Measurements from ENCODE around the gene NDE1.
"Not testable (repeated sequence)": the region's sequence is repeated elsewhere in the genome, so short reads cannot be mapped to it uniquely, and the experiment has no call there.

NDE1 gene

DNA sequence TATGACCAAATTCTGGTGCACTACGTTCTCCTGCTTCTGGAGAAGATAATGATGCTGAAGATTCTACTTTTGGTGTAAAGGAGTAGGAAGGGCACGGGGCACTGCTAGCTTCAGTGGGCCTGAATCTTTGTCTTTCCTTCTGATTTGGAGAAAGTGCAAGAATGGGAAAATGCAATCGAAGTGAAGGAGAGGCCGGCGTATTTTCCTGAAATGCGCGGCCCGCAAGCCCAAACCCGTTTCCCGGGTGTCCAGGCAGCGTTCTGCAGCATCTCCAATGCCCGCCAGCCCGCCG, 372 bp upstream of the NDE1 start:
- TF ChIP-seq JUND (IDR thresholded peaks at IDR 0.05; ENCODE audit: low read depth): no peak
- peak in 1 of 2 experiments; percentile 21 for DNase-seq (ENCODE audit: low read depth in 1 of 2, low spot score in 1 of 2)
- in situ Hi-C loops (cut with HindIII; ENCODE audit: low pct_unique_long_range_greater_than_20kb, low sequenced_read_pairs): no loop called here

DNA sequence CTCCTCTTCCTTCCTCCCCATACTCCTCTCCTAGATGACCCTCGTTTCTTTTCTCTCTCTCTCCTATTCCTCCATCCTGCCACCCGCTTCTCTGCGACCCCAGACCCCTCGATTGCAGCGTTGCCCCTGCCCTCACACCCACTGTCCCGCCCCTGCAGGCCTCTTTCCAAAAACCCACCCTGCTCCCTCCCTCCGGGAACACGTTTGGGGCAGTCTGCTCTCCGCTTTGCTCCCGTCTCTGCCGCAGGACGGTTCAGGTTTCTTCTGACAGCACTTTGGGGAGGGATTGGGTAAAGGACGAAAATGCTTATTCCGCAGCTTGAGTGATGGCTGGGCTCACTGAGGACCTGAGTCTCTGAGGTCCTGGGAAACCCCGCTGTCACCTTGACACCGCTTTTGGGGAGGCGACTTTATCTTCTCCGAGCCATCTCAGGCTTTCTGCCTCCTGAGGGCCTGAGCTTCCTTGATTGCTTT, 690 bp downstream of the NDE1 start:
- in situ Hi-C loops (cut with HindIII; ENCODE audit: low pct_unique_long_range_greater_than_20kb, low sequenced_read_pairs): no loop called here
- no peak for TF ChIP-seq JUND (IDR thresholded peaks at IDR 0.05; ENCODE audit: low read depth)

DNA sequence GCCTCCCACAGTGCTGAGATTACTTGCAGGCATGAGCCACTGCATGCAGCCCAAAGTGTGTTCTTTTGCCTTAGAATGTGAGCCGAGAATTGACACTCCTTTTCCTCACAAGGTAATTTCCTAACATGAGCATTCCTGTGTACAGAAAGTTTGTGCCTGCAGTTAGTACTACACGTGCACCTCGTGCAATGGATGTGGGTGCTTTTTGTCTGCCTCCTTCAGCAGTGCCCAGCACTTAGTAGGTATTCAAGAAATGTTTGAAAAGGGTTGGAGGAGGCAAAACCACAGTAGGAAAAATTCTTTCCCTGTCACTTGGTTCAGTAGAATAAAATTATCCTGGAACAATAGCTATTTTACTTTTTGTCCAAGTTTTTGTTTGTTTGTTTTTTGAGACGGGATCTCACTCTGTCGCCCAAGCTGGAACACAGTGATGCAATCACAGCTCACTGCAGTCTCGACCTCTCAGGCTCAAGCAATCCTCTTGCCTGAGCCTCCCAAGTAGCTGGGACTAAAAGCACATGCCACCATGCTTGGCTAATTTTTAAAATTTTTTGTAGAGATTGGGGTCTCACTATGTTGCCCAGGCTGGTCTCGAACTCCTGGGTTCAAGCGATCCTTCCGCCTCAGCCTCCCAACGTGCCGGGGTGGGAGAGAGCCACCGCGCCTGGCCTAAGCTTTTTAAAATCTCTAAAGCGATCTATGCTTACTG, 2.4 kb downstream of the NDE1 start:
- in situ Hi-C loops (cut with HindIII; ENCODE audit: low pct_unique_long_range_greater_than_20kb, low sequenced_read_pairs): no loop called here
- DNase-seq (ENCODE audit: low read depth in 1 of 2, low spot score in 1 of 2): no peak
- TF ChIP-seq JUND (IDR thresholded peaks at IDR 0.05; ENCODE audit: low read depth): no peak

More for the DNA sequence above, 690 bp downstream of the NDE1 start:
- peak in 1 of 2 experiments; percentile 54 for DNase-seq (ENCODE audit: low read depth in 1 of 2, low spot score in 1 of 2)

DNA sequence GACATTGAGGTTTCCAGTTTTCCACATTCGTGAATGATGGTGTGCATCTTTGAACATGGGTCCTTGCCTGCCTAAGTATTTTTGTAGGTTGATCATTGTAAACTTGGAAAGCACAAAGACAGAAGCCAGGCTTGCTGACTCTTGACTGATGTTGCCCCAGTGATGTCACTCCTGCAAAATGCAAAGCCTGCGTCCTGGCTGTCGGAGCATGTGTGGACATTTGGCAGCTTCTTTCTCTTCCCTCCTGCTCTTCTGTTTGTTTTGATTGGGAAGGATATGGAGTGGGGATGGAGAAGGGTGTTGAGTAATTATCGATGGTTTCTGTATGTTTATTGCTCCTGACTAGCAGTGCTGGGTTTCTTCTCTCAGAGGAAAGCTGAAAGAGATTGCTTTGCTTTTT, 3.2 kb downstream of the NDE1 start:
- DNase-seq (ENCODE audit: low read depth in 1 of 2, low spot score in 1 of 2): peak; percentile 51 to 72
- TF ChIP-seq JUND (IDR thresholded peaks at IDR 0.05; ENCODE audit: low read depth): no peak
- in situ Hi-C loops (cut with HindIII; ENCODE audit: low pct_unique_long_range_greater_than_20kb, low sequenced_read_pairs): no loop called here

DNA sequence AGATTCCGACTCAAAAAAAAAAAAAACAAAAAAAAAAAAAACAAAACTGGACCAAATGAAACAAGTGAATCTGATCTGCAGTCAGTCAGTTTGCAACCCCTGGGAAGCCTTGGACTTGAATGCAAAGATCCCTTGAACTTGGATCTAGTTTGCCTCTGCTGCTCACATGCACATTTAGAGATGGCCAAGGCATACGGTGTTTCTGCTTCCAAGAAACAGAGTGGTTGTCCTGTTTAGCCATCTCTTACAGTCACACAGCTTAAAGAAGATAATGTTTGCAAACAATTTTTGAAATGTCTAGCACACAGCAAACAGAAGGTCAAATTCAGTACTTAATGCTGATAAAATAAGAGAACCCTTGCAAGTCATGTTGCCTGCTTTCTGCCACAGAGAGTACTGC, 4.5 kb downstream of the NDE1 start:
- DNase-seq (ENCODE audit: low read depth in 1 of 2, low spot score in 1 of 2): no peak
- in situ Hi-C loops (cut with HindIII; ENCODE audit: low pct_unique_long_range_greater_than_20kb, low sequenced_read_pairs): no loop called here
- TF ChIP-seq JUND (IDR thresholded peaks at IDR 0.05; ENCODE audit: low read depth): no peak

DNA sequence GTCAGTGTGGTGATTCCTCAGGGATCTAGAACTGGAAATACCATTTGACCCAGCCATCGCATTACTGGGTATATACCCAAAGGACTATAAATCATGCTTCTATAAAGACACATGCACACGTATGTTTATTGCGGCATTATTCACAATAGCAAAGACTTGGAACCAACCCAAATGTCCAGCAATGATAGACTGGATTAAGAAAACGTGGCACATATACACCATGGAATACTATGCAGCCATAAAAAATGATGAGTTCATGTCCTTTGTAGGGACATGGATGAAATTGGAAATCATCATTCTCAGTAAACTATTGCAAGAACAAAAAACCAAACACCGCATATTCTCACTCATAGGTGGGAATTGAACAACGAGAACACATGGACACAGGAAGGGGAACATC, 5.5 kb downstream of the NDE1 start:
- DNase-seq (ENCODE audit: low read depth in 1 of 2, low spot score in 1 of 2); in situ Hi-C loops (cut with HindIII; ENCODE audit: low pct_unique_long_range_greater_than_20kb, low sequenced_read_pairs): not testable (repeated sequence)

DNA sequence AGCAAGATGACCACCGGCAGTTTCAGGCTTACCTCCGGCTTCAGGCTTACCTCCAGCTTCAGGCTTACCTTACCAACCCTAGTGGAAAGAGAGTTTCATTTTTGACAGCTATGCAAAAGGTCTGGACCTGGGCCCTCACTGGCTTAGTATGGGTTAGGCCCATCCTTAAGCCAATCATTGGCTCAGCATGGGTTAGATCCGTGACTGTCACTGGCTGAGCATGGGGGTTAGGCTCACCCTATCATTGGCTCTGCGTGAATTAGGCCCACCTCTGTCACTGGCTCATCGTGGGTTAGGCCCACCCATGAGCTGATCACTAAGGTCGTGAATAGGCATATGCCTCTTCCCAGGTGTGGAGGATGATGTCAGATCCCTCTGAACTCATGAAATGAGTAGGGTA, 8.1 kb downstream of the NDE1 start:
- DNase-seq (ENCODE audit: low read depth in 1 of 2, low spot score in 1 of 2): no peak
- no peak for TF ChIP-seq JUND (IDR thresholded peaks at IDR 0.05; ENCODE audit: low read depth)
- in situ Hi-C loops (cut with HindIII; ENCODE audit: low pct_unique_long_range_greater_than_20kb, low sequenced_read_pairs): no loop called here

DNA sequence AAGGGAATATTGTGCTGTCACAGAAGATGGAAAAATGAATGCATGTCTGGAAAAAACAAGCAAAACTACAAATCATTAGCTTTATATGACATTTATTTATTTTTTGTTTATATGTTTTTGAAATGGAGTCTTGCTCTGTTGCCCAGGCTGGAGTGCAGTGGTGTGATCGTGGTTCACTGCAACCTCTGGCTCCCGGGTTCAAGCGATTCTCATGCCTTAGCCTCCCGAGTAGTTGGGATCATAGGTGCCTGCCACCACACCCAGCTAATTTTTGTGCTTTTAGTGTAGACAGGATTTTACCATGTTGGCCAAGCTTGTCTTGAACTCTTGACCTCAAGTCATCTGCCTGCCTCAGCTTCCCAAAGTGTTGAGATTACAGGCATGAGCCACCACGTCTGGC, 8.5 kb downstream of the NDE1 start:
- no peak for DNase-seq (ENCODE audit: low read depth in 1 of 2, low spot score in 1 of 2)
- TF ChIP-seq JUND (IDR thresholded peaks at IDR 0.05; ENCODE audit: low read depth): no peak
- in situ Hi-C loops (cut with HindIII; ENCODE audit: low pct_unique_long_range_greater_than_20kb, low sequenced_read_pairs): no loop called here

DNA sequence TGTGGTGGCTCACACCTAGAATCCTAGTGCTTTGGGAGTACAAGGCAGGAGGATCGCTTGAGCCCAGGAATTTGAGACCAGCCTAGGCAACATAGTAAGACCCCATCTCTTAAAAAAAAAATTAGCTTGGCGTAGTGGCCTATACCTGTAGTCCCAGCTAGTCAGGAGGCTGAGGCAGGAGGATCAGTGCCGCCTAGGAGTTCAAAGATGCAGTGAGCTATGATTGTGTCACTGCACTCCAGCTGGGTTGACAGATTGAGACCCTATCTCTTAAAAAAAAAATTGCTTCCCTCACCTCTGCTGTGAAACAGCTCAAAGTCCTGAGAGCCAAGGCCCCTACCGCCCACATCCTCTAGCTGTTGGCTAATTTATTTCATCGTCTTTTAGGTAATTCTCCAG, 10.2 kb downstream of the NDE1 start:
- in situ Hi-C loops (cut with HindIII; ENCODE audit: low pct_unique_long_range_greater_than_20kb, low sequenced_read_pairs): no loop called here
- DNase-seq (ENCODE audit: low read depth in 1 of 2, low spot score in 1 of 2): no peak
- no peak for TF ChIP-seq JUND (IDR thresholded peaks at IDR 0.05; ENCODE audit: low read depth)

DNA sequence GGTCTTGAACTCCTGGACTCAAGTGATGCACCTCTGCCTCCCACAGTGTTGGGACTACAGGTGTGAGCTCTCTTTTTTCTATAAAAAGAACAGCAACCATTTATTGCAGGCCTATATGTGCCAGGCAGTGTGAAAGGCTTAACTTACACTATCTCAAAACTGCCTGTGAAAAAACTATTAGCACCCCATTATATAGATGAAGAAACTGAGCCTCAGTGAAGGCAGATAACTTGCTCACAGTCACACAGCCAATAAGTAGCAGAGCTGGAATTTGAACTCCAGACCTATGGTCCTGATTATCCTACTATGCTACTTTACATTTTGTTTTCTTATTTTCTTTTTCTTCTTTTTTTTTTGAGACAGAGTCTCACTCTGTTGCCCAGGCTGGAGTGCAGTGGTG, 15.1 kb downstream of the NDE1 start:
- no peak for TF ChIP-seq JUND (IDR thresholded peaks at IDR 0.05; ENCODE audit: low read depth)
- no peak for DNase-seq (ENCODE audit: low read depth in 1 of 2, low spot score in 1 of 2)
- in situ Hi-C loops (cut with HindIII; ENCODE audit: low pct_unique_long_range_greater_than_20kb, low sequenced_read_pairs): no loop called here

DNA sequence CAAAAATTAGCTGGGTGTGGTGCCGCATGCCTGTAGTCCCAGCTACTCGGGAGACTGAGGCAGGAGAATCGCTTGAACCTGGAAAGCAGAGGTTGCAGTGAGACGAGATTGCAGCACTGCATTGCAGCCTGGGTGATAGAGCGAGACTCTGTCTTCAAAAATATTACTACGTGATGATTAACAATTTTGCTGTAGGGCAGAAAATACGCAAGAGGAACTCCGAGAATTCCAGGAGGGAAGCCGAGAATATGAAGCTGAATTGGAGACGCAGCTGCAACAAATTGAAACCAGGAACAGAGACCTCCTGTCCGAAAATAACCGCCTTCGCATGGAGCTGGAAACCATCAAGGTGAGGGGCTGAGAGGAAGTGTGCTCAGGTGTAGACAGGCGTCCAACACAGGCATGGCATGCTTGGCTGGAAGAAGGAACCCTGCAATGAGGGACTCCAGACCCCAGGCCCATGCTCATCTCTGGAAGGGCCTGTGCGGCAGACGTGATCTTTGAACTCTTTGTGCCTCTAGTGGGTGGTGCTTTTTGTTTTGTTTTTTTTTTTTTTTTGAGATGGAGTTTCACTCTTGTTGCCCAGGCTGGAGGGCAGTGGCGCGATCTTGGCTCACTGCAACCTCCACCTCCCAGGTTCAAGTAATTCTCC, 17.2 kb downstream of the NDE1 start:
- no peak for DNase-seq (ENCODE audit: low read depth in 1 of 2, low spot score in 1 of 2)
- in situ Hi-C loops (cut with HindIII; ENCODE audit: low pct_unique_long_range_greater_than_20kb, low sequenced_read_pairs): no loop called here
- no peak for TF ChIP-seq JUND (IDR thresholded peaks at IDR 0.05; ENCODE audit: low read depth)

DNA sequence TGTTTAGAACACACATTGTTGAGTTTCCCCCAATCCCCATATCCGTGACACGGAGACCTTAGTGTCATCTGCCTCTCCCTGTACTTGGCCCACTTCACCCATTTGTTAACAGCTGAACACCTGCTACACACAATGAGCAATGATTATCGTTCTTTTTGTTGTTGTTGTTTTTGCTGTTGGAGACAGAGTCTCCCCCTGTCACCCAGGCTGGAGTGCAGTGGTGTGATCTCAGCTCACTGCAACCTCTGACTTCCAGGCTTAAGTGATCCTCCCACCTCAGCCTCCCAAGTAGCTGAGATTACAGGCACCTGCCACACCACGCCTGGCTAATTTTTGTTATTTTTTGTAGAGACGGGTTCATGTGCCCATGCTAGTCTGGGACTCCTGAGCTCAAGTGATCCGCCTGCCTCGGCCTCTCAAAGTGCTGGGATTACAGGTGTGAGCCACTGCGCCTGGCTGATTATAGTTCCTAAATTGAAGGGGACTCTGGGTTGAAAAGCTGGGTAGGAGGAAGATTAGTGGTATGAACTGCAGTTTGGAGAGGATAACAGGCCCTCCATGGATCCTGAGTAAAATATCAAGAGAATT, 21.6 kb downstream of the NDE1 start:
- in situ Hi-C loops (cut with HindIII; ENCODE audit: low pct_unique_long_range_greater_than_20kb, low sequenced_read_pairs): no loop called here
- no peak for DNase-seq (ENCODE audit: low read depth in 1 of 2, low spot score in 1 of 2)
- no peak for TF ChIP-seq JUND (IDR thresholded peaks at IDR 0.05; ENCODE audit: low read depth)

DNA sequence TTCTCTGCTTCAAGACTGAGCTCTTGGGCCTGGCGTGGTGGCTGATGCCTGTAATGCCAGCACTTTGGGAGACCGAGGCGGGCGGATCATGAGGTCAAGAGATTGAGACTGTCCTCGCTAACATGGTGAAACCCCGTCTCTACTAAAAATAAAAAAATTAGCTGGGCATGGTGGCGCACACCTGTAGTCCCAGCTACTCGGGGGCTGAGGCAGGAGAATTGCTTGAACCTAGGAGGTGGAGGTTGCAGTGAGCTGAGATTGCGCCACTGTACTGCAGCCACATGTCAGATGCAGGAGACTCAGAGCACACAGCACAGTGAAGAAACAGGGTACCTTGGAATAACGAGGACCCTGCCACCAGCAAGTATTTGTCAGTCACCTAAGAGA, 22.1 kb downstream of the NDE1 start:
- DNase-seq (ENCODE audit: low read depth in 1 of 2, low spot score in 1 of 2); in situ Hi-C loops (cut with HindIII; ENCODE audit: low pct_unique_long_range_greater_than_20kb, low sequenced_read_pairs): not testable (repeated sequence)
